Sigmoid colon (tissue), 7 donors: ENCODE measurements around the gene DGKE. TPM values are rescaled to one million over a fixed set of nuclear protein-coding genes. Genes with fewer than 3 reads are reported as not detected.

Experiments
- DNase-seq: peaks from one replicate; pipeline ENCODE4 v3.0.0-alpha.2; 2019
- H3K27ac ChIP-seq, 4 donors: fragments of 200-600 bp; sonication (generic); one replicate each; pipeline ENCODE4 v1.5.1; 2016 to 2019; ENCODE audit warnings: mild to moderate bottlenecking in 1 of 4
- H3K27me3 ChIP-seq, 3 donors: fragments of 200-600 bp; sonication (generic); one replicate each; pipeline ENCODE4 v1.5.1; 2019; ENCODE audit warnings: mild to moderate bottlenecking in 1 of 3
- H3K36me3 ChIP-seq, 4 donors: fragments of 200-600 bp; sonication (generic); one replicate each; pipeline ENCODE4 v1.5.1; 2016 to 2019
- H3K4me1 ChIP-seq, 4 donors: fragments of 200-600 bp; sonication (generic); one replicate each; pipeline ENCODE4 v1.5.1; 2017 to 2019
- H3K4me3 ChIP-seq, 4 donors: fragments of 200-600 bp; sonication (generic); one replicate each; pipeline ENCODE4 v1.5.1; 2017 to 2019; ENCODE audit warnings: mild to moderate bottlenecking in 2 of 4, moderate library complexity in 1 of 4
- H3K9me3 ChIP-seq, 4 donors: fragments of 200-600 bp in 3 of 4; sonication (generic) in 3 of 4; one replicate each; pipeline versions ENCODE4 v1.5.1 to v1.6.1; 2013 to 2019
- CTCF ChIP-seq, 4 experiments: fragments of 450-650 bp in 3 of 4; fragments of 200-600 bp in 1 of 4; IDR thresholded peaks; one replicate each; pipeline ENCODE4 v1.5.1; 2016 to 2019; ENCODE audit warnings: antibody characterized with exemption in 4 of 4, mild to moderate bottlenecking in 3 of 4, moderate library complexity in 2 of 4
- EP300 ChIP-seq, 4 donors: sonication (generic); formaldehyde crosslinking; IDR thresholded peaks; one replicate each; pipeline ENCODE4 v1.6.1; 2017; ENCODE audit warnings: antibody characterized with exemption in 4 of 4
- POLR2A ChIP-seq, 2 donors: fragments of 450-650 bp; IDR thresholded peaks; one replicate each; pipeline ENCODE4 v1.6.1; 2016; ENCODE audit warnings: antibody characterized with exemption in 2 of 2, mild to moderate bottlenecking in 2 of 2, moderate library complexity in 2 of 2
- POLR2AphosphoS5 ChIP-seq, 4 donors: sonication (generic); formaldehyde crosslinking; IDR thresholded peaks; one replicate each; pipeline ENCODE4 v1.6.1; 2017; ENCODE audit warnings: antibody characterized with exemption in 4 of 4
- WGBS, 2 donors: extraction: QIAGEN DNeasy Blood & Tissue Kit; methylation state at CpG; one replicate each; pipeline ENCODE4 v1.1.7; 2013; 5-methylcytosine and 5-hydroxymethylcytosine counted together
- intact Hi-C: fragments of 100-400 bp; cut with DNase I; formaldehyde crosslinking; loops from one replicate; pipeline ENCODE4 v1.15.1; 2023
- polyA plus RNA-seq, 3 donors: library from polyadenylated mRNA; stranded (reverse); fragments of 200-250 nt; gene quantifications; one replicate each; pipeline ENCODE4 v1.2.3, GENCODE V29; 2013
- total RNA-seq, 4 donors: library from RNA; depleted of rRNA; stranded (reverse); fragments of >200 nt; gene quantifications; one replicate each; pipeline ENCODE4 v1.1.0, GENCODE V29; 2016
- donor health status: healthy with polysubstance abuse.
- donor health status: Bipolar disorder and iron deficiency.
- donor health status: healthy.

DGKE gene
- total and polyA plus RNA-seq, 7 donors, result 0.60 to 33.8 (median 20.3) TPM

DNA sequence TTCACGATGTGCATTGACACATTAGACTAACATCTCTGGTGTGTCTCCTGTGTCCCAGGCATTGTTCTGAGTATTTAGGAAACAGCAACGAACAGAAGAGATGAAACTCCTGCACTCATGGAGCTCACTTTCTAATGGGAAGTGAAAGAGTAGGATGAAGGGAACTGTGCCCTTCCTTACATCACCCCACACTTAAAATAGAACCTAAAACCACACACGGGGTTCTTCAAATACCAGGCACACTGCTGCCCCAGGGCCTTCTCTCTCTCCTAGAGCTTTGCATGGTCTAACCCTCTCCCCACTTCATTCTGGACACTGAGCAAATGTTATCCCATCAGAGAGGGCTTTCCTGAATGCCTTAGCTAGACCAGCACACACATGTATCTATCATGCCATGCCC lies 46.2 kb downstream of the DGKE start:
- WGBS, 2 donors, result 66 to 79% methylated on average over 3 of the region's 3 CpGs
- H3K27me3 ChIP-seq, result no peaks in the 10 kb centered on the region
- H3K4me3 ChIP-seq, result no peak overlapping the region
- H3K36me3 ChIP-seq, result no peaks in the 10 kb centered on the region
- no peaks in the 10 kb centered on the region for H3K9me3 ChIP-seq
- DNase-seq, result no peak
- intact Hi-C loops, result no loop called here
- no peaks in the 10 kb centered on the region for H3K4me1 ChIP-seq
- H3K27ac ChIP-seq, result no peak overlapping the region
- TF ChIP-seq POLR2AphosphoS5 (IDR thresholded peaks at IDR 0.05), result no peak
- TF ChIP-seq CTCF (IDR thresholded peaks at IDR 0.05), result no peak

GRCh38 chr17:56880571-56880970 lies 46.6 kb downstream of the DGKE start:
- H3K36me3 ChIP-seq, result no peaks in the 10 kb centered on the region
- DNase-seq, result no peak
- 85 to 91% methylated on average over 8 of the region's 8 CpGs for WGBS, 2 donors
- no peaks in the 10 kb centered on the region for H3K27me3 ChIP-seq
- H3K9me3 ChIP-seq, result no peaks in the 10 kb centered on the region
- H3K27ac ChIP-seq, result no peak overlapping the region
- no peak overlapping the region for H3K4me3 ChIP-seq
- intact Hi-C loops, result no loop called here
- H3K4me1 ChIP-seq, result no peaks in the 10 kb centered on the region
- TF ChIP-seq POLR2AphosphoS5 (IDR thresholded peaks at IDR 0.05) (no peak), EP300 (IDR thresholded peaks at IDR 0.05) (no peak), POLR2A (IDR thresholded peaks at IDR 0.05) (no peak), CTCF (IDR thresholded peaks at IDR 0.05) (no peak)

GRCh38 chr17:56881685-56882295 lies 47.8 kb downstream of the DGKE start:
- 82 to 91% methylated on average over 3 of the region's 3 CpGs for WGBS, 2 donors
- Histone ChIP-seq H3K4me1 (no peaks in the 10 kb centered on the region), H3K4me3 (no peak overlapping the region), H3K9me3 (no peaks in the 10 kb centered on the region), H3K27ac (no peak overlapping the region), H3K36me3 (no peaks in the 10 kb centered on the region), H3K27me3 (no peaks in the 10 kb centered on the region)
- DNase-seq, result no peak
- no peak for TF ChIP-seq POLR2A (IDR thresholded peaks at IDR 0.05)
- TF ChIP-seq CTCF (IDR thresholded peaks at IDR 0.05), result no peak
- TF ChIP-seq EP300 (IDR thresholded peaks at IDR 0.05), result no peak
- no peak for TF ChIP-seq POLR2AphosphoS5 (IDR thresholded peaks at IDR 0.05)
- intact Hi-C loops, result no loop called here

DNA sequence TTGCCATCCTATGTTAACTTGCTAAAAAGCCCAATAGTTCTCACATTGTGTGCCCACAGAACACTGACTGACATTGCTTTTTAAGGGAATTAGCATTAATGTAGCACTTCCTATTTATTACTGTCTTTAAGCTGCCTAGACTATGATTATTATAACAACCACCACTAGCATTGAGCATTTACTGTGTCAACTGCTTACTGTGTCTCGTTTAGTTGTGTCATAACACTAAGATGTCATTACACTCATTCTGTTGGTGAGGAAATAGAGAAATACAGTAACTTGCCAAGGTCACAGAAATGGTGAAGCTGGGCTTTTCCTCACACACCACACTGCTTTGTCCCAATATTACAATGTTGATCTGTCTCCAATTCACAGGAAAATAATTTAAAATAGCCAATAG lies 49.7 kb downstream of the DGKE start:
- H3K4me1 ChIP-seq, result no peaks in the 10 kb centered on the region
- H3K4me3 ChIP-seq, result no peak overlapping the region
- H3K36me3 ChIP-seq, result peaks cover 0 to 10% (median 4%) of the 10 kb centered on the region in 4 donors
- WGBS, 2 donors, result 19 to 62% methylated on average over 1 of the region's 1 CpG
- no peak for TF ChIP-seq EP300 (IDR thresholded peaks at IDR 0.05)
- TF ChIP-seq POLR2A (IDR thresholded peaks at IDR 0.05), result no peak
- TF ChIP-seq CTCF (IDR thresholded peaks at IDR 0.05), result no peak
- TF ChIP-seq POLR2AphosphoS5 (IDR thresholded peaks at IDR 0.05), result no peak
- intact Hi-C loops, result no loop called here
- no peaks in the 10 kb centered on the region for H3K27me3 ChIP-seq
- H3K9me3 ChIP-seq, result no peaks in the 10 kb centered on the region
- no peak overlapping the region for H3K27ac ChIP-seq
- no peak for DNase-seq
